IPS-18c (cell line): ENCODE data around the gene HAND2.

Experiments
- H3K4me3 ChIP-seq: 2 replicates; pipeline ENCODE4 v1.7.0; 2013; ENCODE audit warnings: low read depth, mild to moderate bottlenecking, low read length, moderate library complexity; ENCODE audit not compliant: insufficient read depth
- H3K9me3 ChIP-seq: one replicate; pipeline ENCODE4 v1.6.1; 2013; ENCODE audit warnings: mild to moderate bottlenecking, low read length, moderate library complexity; ENCODE audit not compliant: control insufficient read depth, insufficient read depth

HAND2 gene

GRCh38 chr4:173494013-173494970, 35.7 kb downstream of the HAND2 start:
- no peaks in the 10 kb centered on the region for H3K9me3 ChIP-seq
- H3K4me3 ChIP-seq, result peak overlapping the region; percentile 15

DNA sequence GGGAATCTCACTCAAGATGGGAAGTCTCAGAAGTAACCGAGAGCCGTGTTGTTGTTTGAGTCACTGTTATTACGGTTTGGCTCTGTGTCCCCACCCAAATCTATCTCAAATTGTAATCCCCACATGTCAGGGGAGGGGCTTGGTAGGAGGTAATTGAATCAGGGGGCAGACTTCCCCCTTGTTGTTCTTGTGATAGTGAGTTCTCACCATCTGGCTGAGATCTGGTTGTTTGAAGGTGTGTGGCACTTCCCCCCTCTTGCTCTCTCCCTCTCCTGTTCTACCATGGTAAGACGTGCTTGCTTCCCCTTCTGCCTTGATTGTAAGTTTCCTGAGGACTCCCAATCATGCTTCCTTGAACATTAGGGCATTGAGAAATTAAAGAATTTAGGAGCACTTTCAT, 37.0 kb downstream of the HAND2 start:
- H3K9me3 ChIP-seq, result no peaks in the 10 kb centered on the region
- H3K4me3 ChIP-seq, result no peak overlapping the region

DNA sequence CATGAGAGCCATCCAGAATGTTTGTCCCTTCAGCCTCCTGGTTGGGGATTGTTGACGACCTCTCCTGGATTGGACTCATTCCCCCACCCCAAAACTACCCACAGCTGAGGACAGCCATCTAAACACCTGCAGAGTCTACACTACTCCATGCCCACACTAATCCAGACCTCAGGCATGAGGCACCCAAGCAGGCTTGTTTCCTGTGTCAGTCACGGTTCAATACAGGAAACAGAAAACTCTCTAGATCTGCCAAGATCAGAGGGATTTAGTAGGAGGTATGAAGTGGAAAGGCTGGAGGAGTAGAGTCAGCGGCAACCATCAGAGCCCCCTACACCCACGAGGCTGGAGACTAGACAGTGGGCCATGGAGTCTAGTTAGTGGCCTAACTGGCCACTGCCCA, 37.7 kb downstream of the HAND2 start:
- Histone ChIP-seq H3K4me3 (no peak overlapping the region), H3K9me3 (no peaks in the 10 kb centered on the region)

GRCh38 chr4:173490817-173491528, 39.1 kb downstream of the HAND2 start:
- H3K4me3 ChIP-seq, result no peak overlapping the region

DNA sequence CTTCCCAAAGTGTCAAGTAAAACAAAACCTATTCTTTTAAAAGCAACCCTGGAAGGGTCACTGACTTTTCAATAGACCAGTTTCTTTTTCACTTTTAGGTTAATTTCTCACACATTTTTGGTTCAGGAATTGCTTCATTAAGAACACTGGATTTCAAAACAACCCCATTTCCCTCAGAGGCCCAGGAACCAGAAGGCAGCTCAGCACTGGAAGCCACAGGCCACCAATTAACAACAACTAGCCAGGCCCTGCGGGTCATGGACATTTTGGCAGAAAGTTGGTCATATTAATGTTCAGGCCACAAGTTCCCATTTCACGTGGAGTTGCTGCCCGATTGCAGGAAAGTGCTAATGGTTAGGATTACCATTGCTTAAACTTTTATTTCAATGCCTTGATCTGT, 39.8 kb downstream of the HAND2 start:
- H3K4me3 ChIP-seq, result no peak overlapping the region

More at GRCh38 chr4:173490817-173491528, 39.1 kb downstream of the HAND2 start:
- no peaks in the 10 kb centered on the region for H3K9me3 ChIP-seq

GRCh38 chr4:173489514-173489913, 40.5 kb downstream of the HAND2 start:
- Histone ChIP-seq H3K4me3 (no peak overlapping the region), H3K9me3 (no peaks in the 10 kb centered on the region)

More for the DNA sequence above, 39.8 kb downstream of the HAND2 start:
- H3K9me3 ChIP-seq, result no peaks in the 10 kb centered on the region

GRCh38 chr4:173488656-173489055, 41.4 kb downstream of the HAND2 start:
- no peaks in the 10 kb centered on the region for H3K9me3 ChIP-seq
- no peak overlapping the region for H3K4me3 ChIP-seq

DNA sequence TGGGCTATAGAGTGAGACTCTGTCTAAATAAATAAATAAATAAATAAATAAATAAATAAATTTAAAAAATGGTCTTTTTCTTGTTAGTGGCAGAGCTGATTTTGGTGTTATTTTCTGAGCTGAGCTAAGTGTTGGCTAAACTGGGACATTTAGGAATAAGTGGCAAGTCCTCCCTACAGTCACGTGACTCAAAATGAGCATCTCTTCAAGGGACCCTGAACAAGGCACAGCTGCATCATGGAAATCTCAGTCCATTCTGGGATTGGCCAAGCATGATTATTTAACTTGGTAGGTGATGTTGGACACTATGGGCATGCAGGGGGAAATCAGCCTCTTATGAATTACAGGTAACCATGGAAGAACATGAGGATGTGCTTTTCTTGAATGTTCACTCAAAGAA, 42.0 kb downstream of the HAND2 start:
- H3K9me3 ChIP-seq, result no peaks in the 10 kb centered on the region
- no peak overlapping the region for H3K4me3 ChIP-seq

DNA sequence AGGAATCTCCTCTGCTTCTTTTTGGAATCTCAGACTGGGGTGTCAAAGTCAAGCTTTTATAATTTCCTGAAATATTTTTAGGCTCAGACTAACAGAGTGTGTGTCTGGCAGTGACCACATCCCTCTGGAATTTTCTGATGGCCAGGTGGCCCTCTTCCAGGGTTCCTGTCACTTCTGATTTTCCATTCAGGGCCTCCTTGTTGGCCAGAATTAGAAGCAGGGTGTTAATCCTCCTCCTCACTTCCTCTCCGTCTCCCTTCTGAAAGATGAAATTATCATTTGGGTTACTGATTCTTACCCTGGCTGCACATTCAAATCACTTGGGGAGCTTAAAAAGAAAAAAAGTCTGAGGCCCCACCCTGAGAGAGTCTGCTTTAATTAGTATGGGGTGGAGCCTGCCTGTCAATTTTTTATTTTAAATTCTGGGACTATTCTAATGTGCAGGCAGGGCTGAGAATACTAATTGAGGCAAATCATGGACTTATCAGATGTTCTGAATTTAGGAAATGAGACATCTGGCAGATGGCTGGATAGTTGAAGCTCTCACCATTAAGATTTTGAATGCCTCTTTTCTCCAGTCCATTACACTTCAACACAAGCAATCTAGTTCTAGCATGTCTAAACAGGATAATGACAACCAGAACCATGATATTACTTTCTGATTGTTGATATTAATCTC, 43.2 kb downstream of the HAND2 start:
- no peak overlapping the region for H3K4me3 ChIP-seq
- no peaks in the 10 kb centered on the region for H3K9me3 ChIP-seq

- no peaks in the 10 kb centered on the region for H3K9me3 ChIP-seq
- H3K4me3 ChIP-seq, result no peak overlapping the region
Observed at GRCh38 chr4:173485164-173485563, 44.9 kb downstream of the HAND2 start.

- Histone ChIP-seq H3K4me3 (no peak overlapping the region), H3K9me3 (no peaks in the 10 kb centered on the region)
Observed at GRCh38 chr4:173482330-173482931, 47.6 kb downstream of the HAND2 start.

DNA sequence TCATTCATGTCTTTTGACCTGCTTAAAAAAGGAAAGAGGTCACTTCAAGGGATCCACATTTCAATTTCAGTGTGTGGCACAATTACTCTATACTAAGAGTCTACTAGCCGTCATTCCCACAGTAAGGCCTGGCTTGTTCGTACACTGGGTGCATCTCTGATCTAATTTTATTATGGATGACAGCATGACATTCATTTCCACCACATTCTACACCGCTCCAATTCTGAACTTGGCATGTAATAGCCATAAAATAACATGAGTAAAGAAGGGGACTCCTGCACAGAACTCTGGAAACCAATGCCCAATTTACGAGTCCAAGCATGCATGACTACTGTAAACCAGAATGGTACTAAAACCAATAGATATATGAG, 51.1 kb downstream of the HAND2 start:
- no peak overlapping the region for H3K4me3 ChIP-seq

GRCh38 chr4:173478201-173478912, 51.7 kb downstream of the HAND2 start:
- Histone ChIP-seq H3K4me3 (no peak overlapping the region), H3K9me3 (no peaks in the 10 kb centered on the region)

More for the DNA sequence above, 51.1 kb downstream of the HAND2 start:
- H3K9me3 ChIP-seq, result no peaks in the 10 kb centered on the region

GRCh38 chr4:173477016-173477415, 53.0 kb downstream of the HAND2 start:
- Histone ChIP-seq H3K9me3 (no peaks in the 10 kb centered on the region), H3K4me3 (no peak overlapping the region)
